Measurements from ENCODE around the gene ABCA13.

ABCA13 gene

DNA sequence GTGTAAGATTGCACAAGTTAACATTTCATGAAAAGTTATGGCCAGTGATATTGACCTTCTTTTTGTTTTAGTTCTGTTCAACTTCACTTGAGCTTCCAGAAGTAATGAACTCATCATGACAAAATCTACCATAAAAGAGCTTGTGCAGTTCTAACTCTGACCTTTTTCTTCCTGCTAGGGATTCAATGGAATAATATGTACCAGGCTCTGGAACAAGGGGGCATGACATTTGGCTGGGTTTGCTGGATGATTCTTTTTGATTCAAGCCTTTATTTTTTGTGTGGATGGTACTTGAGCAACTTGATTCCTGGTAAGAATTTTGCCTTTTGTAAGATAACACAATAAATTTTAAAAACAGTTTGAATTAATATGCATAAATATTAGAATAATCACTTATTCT, 205.0 kb downstream of the ABCA13 start:
- DNase-seq (ENCODE audit: low read depth) = no peak
- H3K4me3 ChIP-seq (ENCODE audit: low read depth, low read length) = no peak overlapping the region

GRCh38 chr7:48380921-48381320, 209.7 kb downstream of the ABCA13 start:
- no peak for DNase-seq (ENCODE audit: low read depth)
- TF ChIP-seq, protein P1, sequence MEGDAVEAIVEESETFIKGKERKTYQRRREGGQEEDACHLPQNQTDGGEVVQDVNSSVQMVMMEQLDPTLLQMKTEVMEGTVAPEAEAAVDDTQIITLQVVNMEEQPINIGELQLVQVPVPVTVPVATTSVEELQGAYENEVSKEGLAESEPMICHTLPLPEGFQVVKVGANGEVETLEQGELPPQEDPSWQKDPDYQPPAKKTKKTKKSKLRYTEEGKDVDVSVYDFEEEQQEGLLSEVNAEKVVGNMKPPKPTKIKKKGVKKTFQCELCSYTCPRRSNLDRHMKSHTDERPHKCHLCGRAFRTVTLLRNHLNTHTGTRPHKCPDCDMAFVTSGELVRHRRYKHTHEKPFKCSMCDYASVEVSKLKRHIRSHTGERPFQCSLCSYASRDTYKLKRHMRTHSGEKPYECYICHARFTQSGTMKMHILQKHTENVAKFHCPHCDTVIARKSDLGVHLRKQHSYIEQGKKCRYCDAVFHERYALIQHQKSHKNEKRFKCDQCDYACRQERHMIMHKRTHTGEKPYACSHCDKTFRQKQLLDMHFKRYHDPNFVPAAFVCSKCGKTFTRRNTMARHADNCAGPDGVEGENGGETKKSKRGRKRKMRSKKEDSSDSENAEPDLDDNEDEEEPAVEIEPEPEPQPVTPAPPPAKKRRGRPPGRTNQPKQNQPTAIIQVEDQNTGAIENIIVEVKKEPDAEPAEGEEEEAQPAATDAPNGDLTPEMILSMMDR (IDR thresholded peaks at IDR 0.05; ENCODE audit: control insufficient read depth, extremely low read depth, insufficient read depth) = no peak
- H3K4me3 ChIP-seq (ENCODE audit: low read depth, low read length) = no peak overlapping the region

More for the DNA sequence above, 205.0 kb downstream of the ABCA13 start:
- TF ChIP-seq, protein P1 (IDR thresholded peaks at IDR 0.05; ENCODE audit: control insufficient read depth, extremely low read depth, insufficient read depth) = no peak

DNA sequence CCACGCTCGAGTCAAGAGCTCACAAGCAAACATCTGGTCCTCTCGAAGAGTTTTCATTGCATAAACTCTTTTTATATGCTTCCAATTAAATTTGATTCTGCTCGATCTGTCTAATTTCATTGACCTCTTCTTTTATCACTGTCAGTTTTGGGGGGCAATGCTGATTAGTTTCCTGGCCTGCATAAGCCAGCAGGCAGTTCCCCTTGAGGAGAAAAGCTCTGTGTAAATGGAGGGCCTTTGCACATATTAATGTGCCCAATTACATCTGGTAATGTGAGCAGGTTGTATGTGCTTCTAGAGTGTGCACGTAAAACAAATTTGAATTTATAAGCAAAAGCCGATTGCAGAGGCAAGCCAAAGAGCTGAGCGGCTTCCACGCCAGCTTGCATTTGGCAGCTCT, 210.3 kb downstream of the ABCA13 start:
- no peak for DNase-seq (ENCODE audit: low read depth)
- TF ChIP-seq, protein P1 (IDR thresholded peaks at IDR 0.05; ENCODE audit: control insufficient read depth, extremely low read depth, insufficient read depth) = no peak

GRCh38 chr7:48384180-48384752, 213.0 kb downstream of the ABCA13 start:
- H3K4me3 ChIP-seq (ENCODE audit: low read depth, low read length) = no peak overlapping the region
- DNase-seq (ENCODE audit: low read depth) = no peak
- TF ChIP-seq, protein P1 (IDR thresholded peaks at IDR 0.05; ENCODE audit: control insufficient read depth, extremely low read depth, insufficient read depth) = no peak

More for the DNA sequence above, 210.3 kb downstream of the ABCA13 start:
- H3K4me3 ChIP-seq (ENCODE audit: low read depth, low read length) = no peak overlapping the region

- DNase-seq (ENCODE audit: low read depth) = no peak
- TF ChIP-seq, protein P1 (IDR thresholded peaks at IDR 0.05; ENCODE audit: control insufficient read depth, extremely low read depth, insufficient read depth) = no peak
- H3K4me3 ChIP-seq (ENCODE audit: low read depth, low read length) = no peak overlapping the region
Measured at GRCh38 chr7:48387932-48388331, 216.7 kb downstream of the ABCA13 start.

- TF ChIP-seq, protein P1 (IDR thresholded peaks at IDR 0.05; ENCODE audit: control insufficient read depth, extremely low read depth, insufficient read depth) = no peak
- DNase-seq (ENCODE audit: low read depth) = no peak
- no peak overlapping the region for H3K4me3 ChIP-seq (ENCODE audit: low read depth, low read length)
Measured at GRCh38 chr7:48388911-48389310, 217.7 kb downstream of the ABCA13 start.

- DNase-seq (ENCODE audit: low read depth) = no peak
- H3K4me3 ChIP-seq (ENCODE audit: low read depth, low read length) = no peak overlapping the region
- TF ChIP-seq, protein P1 (IDR thresholded peaks at IDR 0.05; ENCODE audit: control insufficient read depth, extremely low read depth, insufficient read depth) = no peak
Measured at GRCh38 chr7:48389977-48390376, 218.7 kb downstream of the ABCA13 start.

All from LNCaP clone FGC (cell line).